GM18909 (cell line): ENCODE measurements around the gene SCO2.

ENCODE experiments used
- ATAC-seq: cut with Tn5 transposase; IDR thresholded peaks from one replicate; pipeline ENCODE4 v1.9.1; 2021; ENCODE audit warnings: mild to moderate bottlenecking; ENCODE audit not compliant: unreplicated experiment, poor library complexity

SCO2 gene

DNA sequence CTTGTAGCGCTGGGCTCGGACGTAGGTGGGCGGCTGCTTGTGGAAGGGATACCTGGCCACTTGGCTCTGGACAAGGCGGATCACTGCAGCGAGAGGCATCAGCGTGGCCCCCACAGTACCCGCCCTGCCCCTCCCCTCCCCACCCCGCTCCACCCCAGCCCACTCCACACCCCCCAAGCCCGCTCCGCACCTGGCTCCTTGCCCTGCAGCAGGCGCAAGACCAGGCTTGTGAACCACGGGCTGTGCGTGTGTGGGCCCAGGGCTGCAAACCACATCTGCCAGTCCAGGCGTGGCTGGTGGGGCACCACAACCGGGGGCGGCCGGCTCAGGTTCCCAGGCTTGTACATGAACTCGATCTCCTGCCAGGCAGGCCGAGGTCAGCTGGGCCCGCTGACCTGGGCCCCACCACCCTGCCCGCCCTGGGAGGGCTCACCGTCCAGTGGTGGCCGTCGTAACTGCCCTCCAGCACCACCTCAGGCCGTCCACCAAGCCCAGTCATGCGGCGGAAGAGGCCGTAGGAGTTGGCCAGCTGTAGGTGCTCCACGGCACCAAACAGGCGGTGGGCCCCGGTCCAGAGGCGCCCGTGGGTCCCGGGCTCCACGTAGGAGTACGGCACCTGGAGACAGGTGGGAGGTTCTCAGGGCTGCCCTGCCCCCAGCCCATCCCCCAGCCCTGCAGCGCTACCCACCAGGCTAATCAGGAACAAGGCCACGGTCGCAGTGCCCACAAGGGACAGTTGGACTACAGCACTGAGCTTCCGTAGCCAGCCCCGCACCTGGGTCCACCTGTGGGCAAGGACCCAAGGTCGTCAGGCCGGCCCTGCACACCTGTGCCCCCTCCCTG lies 20.8 kb downstream of the SCO2 start:
- ATAC-seq, result no peak

DNA sequence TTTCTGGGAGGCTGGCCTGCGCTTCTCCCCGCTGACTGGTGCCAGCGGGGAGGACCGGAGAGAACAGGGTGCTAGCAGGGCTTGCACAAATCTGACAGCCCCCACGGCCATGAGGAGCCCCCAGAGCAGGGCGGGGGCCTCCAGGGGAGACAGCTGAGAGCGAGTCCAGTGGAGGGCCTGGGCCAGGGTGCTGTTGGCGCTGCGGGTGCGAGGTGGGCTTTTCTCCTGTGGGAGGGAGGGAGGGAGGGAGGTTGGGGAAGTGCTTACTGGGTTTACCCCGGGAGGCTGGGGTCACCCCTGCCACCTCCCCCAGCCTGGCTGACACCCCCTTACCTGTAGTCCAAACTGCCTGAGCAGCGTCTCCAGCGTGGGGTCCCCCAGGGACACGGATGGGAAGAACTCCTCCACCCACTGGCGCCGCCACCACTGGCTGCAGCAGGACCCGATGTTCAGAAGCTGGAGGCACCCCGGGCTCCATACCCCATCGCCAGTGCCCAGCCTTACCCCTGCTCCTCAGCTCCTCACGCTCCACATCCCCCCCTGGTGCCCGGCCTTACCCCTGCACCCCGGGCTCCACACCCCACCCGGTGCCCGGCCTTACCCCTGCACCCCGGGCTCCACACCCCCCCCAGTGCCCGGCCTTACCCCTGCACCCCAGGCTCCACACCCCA lies 21.8 kb downstream of the SCO2 start:
- ATAC-seq, result no peak

DNA sequence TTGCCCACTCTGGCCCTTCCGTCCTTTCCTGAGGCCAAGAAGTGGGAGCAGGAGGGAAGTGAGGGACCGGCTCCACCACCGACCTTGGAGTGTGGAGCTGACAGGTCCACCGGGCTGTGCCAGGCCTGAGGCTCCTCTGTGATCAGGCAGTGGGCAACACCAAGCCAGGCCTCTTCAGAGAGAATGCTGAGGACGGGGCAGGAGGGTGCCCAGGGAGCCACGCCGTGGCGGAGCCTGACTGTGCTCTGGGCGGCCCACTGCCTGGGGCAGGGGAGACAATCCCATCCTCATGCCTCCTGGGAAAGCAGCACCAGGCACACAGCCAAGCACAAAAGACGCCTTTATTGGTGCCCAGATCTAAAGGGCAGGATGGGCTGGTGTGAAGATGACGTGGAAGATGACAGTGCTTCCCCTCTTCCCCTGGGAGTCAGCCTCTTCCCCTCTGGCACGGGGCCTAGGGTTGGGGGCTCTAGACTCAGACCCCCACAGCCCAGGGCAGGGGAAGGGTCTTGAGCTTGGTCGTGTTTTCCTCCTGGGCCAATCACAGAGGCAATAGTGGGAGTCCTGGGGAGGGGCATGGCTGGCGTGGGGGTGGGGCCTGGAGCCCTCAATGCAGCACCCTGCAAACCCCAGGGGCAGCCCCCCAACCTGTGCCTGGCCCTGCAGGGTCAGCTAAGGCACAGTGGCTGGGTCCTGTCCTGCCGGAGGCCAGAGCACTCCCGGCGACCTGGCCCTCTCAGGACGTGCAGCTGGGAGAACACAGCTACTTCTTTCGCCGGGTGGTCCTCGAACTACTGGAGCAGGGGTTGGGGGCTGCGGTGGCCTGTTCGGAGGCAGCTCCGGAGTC lies 22.5 kb downstream of the SCO2 start:
- no peak for ATAC-seq

DNA sequence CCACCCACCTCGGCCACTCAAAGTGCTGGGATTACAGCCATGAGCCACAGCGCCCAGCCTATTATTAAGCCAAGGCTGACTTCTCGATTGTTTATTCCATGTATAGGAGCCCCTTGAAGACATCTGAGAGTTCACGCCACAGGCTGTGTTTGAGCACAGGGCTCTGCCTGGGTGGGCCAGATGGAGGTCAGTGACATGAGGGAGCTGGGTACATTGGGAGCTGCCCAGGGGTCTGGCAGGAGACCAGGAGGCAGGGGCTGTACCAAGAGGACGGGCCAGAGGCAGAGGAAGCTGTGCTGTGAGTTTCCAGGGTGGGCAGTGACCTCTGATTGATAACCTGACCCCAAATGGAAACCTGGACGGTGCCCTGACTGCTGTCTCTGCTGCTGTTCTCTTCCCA lies 23.3 kb downstream of the SCO2 start:
- ATAC-seq, result no peak

DNA sequence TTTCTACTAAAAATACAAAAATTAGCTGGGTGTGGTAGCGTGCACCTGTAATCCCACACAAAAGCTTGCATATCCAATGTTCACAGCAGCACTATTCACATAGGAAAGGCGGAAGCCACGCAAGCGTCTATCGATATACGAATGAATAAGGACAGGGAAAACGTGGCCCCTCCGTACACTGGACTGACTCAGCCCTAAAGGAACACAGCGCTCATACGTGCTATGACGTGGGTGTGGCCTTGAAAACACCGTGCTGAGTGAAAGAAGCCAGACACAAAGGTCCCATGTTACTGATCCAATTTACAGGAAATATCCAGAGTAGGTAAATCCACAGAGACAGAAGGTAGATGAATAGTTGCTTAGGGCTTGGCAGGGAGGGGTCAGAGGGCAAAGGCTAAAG lies 24.9 kb downstream of the SCO2 start:
- ATAC-seq, result no peak

DNA sequence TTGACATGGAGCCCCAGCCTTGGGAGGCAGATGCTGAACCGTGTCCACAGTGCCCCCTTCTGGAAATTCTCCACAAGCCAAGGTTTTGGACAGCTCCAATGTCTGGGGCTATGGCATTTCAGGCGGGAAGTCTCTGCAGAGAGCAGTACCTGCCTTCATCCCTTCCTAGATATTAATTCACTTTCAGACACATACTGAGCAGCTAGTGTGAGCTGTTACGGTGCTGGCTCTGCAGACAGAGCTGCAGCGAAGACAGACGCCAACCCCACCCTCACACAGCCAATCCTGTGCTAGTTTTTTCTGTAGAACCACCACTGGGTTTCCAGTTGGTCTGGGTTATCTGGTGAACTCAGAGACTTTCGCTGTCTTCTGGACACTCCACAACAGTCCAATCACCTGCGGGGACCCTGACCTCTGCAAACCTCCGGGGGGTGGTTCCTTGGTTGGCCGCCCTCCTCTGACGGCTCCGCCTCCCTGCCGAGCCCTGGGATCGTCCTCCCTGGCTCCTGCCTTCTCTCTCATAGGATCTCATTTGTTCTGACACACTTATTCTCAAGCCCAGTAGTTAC lies 27.0 kb downstream of the SCO2 start:
- no peak for ATAC-seq

DNA sequence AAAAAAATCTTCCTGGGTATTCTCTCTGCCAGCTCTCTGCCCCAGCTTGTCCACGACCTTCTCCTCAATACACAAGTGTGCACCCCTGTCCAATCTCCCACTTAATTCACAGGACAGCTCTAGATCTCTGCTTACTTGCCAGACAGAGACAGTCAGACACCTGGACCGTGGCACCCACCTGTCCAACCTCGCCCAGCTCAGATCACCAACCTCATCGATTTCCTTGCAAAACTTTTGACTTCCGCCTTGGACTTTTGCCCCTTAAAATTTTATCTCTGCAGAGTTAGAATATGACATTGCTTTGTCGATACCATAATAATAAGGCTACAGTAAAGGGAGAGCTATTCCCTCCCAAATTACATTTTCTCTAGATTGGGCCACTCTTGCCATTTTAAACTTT lies 28.3 kb downstream of the SCO2 start:
- ATAC-seq, result no peak

DNA sequence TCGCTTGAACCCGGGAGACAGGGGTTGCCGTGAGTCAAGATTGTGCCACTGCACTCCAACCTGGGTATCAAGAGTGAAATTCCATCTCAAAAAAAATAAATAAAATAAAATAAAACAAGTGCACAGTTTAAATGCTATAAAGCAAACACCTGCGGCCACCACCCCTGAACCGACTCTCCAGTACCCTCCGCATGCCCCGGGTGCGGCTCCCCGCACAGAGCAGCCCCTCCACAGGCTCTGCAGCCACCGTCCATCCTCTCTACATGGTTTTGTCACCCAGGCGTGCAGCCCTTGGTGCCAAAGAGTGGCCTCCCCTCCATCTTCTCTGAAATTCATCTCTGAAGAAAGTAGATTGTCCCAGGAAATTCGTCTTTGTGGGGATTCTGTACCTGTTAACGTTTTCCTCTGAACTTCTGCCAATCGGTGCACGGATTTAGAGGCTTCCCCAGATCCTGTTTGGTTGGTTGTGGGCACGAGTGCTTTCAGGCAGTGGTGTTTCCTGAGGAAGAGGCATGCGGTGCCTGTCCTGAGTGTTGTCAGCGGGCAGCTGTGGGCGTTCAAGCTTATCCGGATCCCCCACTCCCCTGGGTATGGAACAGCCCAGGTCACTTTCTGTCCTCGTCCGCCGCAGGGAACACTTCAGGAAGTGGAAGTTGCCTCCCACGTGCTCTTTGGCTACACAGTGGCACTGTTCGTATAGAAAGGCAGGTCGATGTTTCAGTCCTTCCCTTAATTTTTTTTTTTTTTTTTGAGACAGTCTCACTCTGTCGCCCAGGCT lies 34.7 kb downstream of the SCO2 start:
- ATAC-seq, result no peak

DNA sequence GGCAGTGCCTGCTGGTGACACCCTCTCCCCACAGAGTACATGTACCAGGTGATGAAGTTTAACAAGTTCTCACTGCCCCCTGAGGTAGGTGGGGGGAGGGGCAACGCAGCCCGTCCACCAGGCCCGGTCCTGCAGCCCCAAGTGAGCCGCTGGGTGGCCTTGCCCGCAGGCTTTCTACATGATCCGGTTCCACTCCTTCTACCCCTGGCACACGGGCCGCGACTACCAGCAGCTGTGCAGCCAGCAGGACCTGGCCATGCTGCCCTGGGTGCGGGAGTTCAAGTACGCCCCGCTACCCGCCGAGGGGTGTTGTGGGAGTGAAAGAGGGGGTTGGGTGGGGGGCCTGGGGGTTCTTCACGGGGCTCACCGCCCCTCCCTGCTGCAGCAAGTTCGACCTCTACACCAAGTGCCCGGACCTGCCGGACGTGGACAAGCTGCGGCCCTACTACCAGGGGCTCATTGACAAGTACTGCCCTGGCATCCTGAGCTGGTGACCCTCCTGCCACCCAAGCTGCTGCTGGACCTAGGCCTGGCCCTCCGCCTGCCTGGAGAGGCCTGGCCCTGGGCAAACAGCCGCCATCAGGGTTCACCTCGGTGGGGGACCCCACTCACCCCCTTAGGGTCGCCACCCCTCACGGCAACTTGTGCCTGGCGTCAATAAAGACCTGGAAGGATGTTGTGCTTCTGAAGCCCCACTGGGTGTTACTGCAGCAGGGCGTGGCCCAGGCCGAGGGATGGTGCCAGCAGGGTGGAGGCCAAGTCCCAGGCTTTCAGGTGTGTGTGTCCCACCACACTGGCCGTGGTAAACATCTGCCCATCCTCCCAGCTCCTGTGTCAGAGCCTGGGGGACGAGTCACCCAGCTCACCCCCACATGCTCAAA lies 35.8 kb downstream of the SCO2 start:
- ATAC-seq, result no peak

DNA sequence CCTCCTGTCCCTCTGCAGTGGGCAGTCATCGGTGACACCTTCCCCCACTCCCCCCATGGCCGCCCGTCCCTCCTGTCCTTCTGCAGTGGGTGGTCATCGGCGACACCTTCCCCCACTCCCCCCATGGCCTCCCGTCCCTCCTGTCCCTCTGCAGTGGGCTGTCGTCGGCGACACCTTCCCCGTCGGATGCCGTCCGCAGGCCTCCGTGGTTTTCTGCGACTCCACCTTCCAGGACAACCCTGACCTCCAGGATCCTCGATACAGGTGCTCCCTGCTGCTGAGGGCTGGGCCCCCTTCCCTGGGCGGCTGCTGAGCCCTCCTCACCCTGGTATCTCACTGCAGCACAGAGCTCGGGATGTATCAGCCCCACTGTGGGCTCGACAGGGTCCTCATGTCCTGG lies 36.5 kb downstream of the SCO2 start:
- no peak for ATAC-seq

DNA sequence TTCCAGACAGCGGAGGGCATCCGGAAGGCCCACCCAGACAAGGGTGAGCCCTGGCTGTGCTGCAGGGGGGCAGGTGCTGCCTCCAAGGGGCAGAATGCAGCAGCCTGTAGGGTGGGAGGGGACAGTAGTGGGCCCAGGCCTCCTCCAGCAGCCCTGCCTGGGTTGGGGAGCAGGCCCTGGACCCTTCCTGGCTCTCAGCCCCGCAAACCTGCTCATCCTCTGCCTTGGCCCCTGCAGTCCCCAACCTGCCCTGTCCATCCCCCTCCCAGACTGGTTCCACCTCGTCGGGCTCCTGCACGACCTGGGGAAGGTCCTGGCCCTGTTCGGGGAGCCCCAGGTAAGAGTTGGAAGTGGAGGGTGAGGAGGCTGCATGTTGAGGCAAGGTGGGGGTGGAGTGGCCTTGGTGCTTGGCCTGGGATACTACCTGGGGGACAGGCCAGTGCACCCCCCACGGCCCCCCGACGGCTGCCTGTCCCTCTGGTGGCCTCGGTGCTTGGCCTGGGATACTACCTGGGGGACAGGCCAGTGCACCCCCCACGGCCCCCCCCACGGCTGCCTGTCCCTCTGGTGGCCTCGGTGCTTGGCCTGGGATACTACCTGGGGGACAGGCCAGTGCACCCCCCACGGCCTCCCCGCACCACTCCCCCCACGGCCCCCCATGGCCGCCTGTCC lies 37.3 kb downstream of the SCO2 start:
- ATAC-seq, result no peak

DNA sequence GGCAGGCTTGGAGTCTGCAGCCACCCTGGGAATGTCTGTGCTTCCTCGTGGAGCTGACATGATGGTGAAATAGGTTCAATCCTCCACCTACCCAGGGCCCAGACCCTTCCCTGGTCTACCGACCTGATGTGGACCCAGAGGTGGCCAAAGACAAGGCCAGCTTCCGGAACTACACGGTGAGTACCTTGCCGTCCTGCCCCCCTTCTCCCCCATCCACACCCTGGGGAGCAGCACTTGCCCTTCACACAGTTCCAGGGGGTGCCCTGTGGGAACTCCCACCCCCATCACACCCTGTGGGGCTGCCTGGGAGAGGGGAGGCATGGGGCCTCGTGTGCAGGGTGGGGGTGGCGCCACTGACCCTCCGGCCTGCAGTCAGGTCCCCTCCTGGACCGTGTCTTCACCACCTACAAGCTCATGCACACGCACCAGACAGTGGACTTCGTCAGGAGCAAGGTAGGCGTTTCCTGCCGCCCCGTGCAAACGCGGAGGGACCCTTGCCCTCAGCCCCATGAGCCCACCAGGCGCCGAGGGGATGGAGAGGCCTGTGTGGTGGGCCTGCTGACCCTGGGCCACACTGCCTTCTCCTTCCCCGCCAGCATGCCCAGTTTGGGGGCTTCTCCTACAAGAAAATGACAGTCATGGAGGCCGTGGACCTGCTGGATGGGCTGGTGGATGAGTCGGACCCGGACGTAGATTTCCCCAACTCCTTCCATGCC lies 38.0 kb downstream of the SCO2 start:
- no peak for ATAC-seq

DNA sequence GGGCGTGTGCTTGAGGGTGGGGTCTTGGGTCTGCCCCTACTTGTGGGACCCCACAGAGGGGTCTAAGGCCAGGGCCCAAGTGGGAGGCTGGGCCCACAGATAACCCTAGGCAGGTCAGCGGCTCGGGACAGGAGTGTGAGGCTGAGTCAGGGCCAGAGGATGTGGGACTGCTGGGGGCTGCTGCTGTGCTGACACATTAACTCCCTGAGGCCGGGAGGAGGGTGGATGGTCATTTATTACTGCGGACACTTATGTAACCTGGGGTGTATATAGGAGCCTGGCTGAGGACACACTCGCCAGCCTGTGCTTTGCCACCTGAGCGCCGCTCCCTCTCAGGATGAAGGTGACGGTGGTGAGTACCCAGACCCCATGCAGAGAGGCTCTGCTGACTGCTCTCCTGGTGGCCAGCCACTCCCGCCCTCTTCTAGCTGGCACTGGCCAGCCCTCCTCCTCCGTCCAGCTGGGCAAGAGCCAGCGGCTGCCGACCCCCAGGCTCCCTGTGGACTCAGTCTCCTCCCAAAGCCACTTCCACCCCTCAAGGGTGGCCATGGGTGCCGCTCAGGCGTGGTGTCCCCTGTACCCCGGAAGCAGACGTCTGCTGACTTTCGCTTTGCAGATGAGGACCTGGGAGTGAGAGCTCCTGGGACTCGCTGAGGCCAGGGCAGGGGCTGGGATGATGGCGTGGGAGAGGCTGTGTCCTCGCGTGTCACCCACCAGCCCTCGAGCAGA lies 38.7 kb downstream of the SCO2 start, which contains the start of gene MIOX:
Gene MIOX (plus strand): TSS at position 299 of the 729 bp plus-strand sequence. CDS start 39 bp downstream, at position 338.
- no peak for ATAC-seq

DNA sequence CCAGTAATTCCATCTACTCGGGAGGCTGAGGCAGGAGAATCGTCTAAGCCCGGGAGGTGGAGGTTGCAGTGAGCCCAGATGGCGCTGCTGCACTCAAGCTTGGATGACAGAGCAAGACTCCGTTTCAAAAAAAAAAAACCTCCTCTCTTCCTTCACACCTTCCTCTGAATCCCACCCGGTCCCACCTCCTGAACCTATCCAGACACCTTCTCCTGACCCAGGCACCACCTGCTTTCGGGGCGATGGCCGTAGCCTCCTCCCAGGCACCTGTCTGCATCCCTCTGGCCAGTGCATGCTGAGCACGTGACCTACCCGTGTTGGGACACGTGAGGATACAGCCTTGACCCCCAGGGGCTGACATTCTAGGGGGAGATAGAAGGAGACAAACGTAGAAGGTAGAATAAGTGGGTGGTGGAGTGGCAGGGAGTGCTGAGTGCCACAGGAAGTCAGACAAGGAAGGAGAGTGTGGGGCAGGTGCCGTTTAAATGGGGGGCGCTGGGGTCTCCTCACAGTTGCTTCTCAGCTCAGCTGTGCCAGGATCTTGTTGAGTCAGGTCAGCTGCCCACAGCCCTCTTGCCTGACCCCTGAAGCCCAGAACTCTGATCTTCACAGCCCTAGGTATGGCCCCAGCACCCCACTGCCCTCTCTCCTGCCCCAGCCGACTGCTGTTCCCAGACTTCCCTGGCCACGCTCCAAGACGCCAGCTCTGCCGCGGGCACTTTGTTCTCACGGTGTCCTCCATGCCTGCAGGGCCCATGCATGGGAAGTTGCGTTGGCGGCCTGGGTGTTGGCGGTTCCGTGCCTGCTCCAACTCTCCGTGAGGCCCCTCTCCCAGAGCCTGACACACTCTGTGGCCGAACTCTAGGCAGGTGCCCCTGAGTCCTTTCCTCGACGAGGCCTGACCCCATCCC lies 39.9 kb downstream of the SCO2 start:
- no peak for ATAC-seq

DNA sequence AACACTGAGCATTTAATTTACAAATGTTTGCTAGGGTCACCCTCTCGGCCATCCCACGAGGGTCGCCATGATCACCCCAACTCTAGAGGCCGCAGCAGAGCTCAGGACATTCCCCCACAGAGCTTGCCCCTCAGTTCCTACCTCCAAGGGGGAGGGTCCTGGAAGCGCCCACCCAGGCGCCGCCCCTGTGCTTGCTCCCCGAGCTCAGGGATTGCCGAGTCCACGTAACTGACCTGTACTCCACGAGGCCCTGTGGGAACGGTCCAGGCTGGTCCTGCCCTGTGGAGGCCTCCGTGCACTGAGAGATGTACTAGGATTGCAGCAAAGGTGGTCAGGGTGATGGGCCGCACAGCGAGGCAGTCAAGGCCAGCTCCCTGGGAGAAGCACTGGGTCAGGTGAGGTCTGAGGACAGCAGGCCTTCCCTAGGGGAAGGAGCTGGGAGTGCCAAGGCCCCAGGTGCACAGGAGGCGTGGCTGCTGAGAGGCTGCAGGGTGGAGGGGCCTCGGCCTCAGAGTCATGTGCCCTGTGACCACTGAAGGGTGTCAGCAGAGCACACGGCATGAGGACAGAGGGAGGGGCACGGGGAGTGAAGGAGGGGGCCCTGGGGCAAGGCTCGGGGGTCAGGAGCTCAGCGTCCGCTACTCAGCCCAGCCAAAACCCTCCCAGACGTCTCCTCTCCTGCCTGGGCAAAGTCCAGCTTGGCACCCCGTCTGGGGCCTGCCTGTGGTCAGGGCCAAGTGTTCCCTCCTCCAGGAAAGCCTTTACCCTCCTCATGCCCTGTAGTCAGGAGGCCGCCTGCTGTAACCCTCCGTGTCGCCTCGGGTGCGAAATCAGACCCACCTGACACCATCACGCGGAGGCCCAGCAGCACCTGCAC lies 41.2 kb downstream of the SCO2 start:
- ATAC-seq, result no peak
